Activated T-helper 9 cell treated with anti-CD3 and anti-CD28 coated beads, Interleukin-2, amount 50 U/mL, for 16 hours (primary cell): ENCODE data around the gene IL12B.
"Not testable (repeated sequence)": the region's sequence is repeated elsewhere in the genome, so short reads cannot be mapped to it uniquely, and the experiment has no call there.

Experiments
- DNase-seq: peaks from one replicate; pipeline ENCODE4 v3.0.0-alpha.2; 2020; ENCODE audit warnings: low read depth

The IL12B gene

GRCh38 chr5:159332800-159333544, 2.7 kb upstream of the IL12B start:
- no peak for DNase-seq

GRCh38 chr5:159331093-159331973, 1.0 kb upstream of the IL12B start:
- peak; percentile 69 for DNase-seq

GRCh38 chr5:159324986-159325385, 5.3 kb downstream of the IL12B start:
- DNase-seq: no peak

- no peak for DNase-seq
These were observed 6.1 kb downstream of the IL12B start for GRCh38 chr5:159324102-159324755.

GRCh38 chr5:159322180-159322579, 8.1 kb downstream of the IL12B start:
- no peak for DNase-seq

GRCh38 chr5:159319832-159320231, 10.5 kb downstream of the IL12B start:
- DNase-seq: no peak

- DNase-seq: no peak
These were observed 10.9 kb downstream of the IL12B start for GRCh38 chr5:159319363-159319762.

GRCh38 chr5:159318448-159318847, 11.8 kb downstream of the IL12B start:
- no peak for DNase-seq

GRCh38 chr5:159317849-159318248, 12.4 kb downstream of the IL12B start:
- DNase-seq: no peak

- no peak for DNase-seq
These were observed 13.5 kb downstream of the IL12B start for GRCh38 chr5:159316519-159317383.

GRCh38 chr5:159313197-159313596, 17.1 kb downstream of the IL12B start:
- DNase-seq: no peak

GRCh38 chr5:159311063-159311462, 19.2 kb downstream of the IL12B start:
- DNase-seq: no peak

GRCh38 chr5:159310511-159310910, 19.8 kb downstream of the IL12B start:
- no peak for DNase-seq

GRCh38 chr5:159309689-159310433, 20.4 kb downstream of the IL12B start:
- no peak for DNase-seq

- no peak for DNase-seq
These were observed 25.2 kb downstream of the IL12B start for GRCh38 chr5:159304961-159305595.

GRCh38 chr5:159303286-159303685, 27.0 kb downstream of the IL12B start:
- no peak for DNase-seq

- DNase-seq: not testable (repeated sequence)
These were observed 28.1 kb downstream of the IL12B start for GRCh38 chr5:159301929-159302860.

- no peak for DNase-seq
These were observed 28.8 kb downstream of the IL12B start for GRCh38 chr5:159301466-159301865.

GRCh38 chr5:159297300-159297699, 33.0 kb downstream of the IL12B start:
- DNase-seq: not testable (repeated sequence)
